ENCODE data around the gene DISC1.

DNA sequence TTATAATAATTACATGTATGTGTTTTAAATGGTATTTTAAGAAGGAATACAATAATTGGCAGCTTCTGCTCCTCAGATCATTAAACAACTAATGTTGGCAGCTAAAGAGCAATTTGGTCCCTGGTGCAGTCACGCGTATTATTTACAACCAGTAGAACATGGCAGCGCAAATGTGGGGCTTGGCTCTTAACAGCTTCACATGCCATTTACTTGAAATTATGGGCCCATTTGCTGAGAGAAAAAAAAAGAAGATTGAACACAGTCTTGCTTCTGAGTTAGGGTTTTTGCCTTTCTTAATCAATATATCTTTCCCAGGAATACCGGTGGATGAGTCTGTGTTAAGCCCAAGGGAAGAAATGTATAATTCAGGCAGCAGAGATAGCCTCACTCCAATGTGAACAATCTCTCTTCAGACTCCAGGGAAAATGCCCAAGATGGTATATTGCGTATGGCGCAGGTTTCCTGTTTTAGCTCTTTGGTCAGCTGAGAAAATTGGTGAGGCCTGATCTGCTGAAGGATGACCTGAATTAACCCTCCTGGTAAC lies 174.5 kb downstream of the DISC1 start:
- TF ChIP-seq, protein P1, sequence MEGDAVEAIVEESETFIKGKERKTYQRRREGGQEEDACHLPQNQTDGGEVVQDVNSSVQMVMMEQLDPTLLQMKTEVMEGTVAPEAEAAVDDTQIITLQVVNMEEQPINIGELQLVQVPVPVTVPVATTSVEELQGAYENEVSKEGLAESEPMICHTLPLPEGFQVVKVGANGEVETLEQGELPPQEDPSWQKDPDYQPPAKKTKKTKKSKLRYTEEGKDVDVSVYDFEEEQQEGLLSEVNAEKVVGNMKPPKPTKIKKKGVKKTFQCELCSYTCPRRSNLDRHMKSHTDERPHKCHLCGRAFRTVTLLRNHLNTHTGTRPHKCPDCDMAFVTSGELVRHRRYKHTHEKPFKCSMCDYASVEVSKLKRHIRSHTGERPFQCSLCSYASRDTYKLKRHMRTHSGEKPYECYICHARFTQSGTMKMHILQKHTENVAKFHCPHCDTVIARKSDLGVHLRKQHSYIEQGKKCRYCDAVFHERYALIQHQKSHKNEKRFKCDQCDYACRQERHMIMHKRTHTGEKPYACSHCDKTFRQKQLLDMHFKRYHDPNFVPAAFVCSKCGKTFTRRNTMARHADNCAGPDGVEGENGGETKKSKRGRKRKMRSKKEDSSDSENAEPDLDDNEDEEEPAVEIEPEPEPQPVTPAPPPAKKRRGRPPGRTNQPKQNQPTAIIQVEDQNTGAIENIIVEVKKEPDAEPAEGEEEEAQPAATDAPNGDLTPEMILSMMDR (conservative IDR thresholded peaks at IDR 0.05 in 1 of 2, IDR thresholded peaks at IDR 0.05 in 1 of 2; ENCODE audit: low read depth in 1 of 2, low read length in 2 of 2): no peak
- TF ChIP-seq EZH2 (IDR thresholded peaks at IDR 0.05; ENCODE audit: low read length, missing control alignments): no peak

Data from fibroblast of lung (primary cell).